GM11168 (cell line): ENCODE results near the gene EDEM2.
"Not testable (repeated sequence)": the region's sequence is repeated elsewhere in the genome, so short reads cannot be mapped to it uniquely, and the experiment has no call there.

ENCODE experiments used
- in situ Hi-C: fragments of 300-500 bp; cut with MboI; formaldehyde crosslinking; loops from one replicate; pipeline ENCODE4 v1.12.0; 2022; ENCODE audit warnings: low sequenced_read_pairs; ENCODE audit not compliant: unreplicated experiment

The EDEM2 gene

DNA sequence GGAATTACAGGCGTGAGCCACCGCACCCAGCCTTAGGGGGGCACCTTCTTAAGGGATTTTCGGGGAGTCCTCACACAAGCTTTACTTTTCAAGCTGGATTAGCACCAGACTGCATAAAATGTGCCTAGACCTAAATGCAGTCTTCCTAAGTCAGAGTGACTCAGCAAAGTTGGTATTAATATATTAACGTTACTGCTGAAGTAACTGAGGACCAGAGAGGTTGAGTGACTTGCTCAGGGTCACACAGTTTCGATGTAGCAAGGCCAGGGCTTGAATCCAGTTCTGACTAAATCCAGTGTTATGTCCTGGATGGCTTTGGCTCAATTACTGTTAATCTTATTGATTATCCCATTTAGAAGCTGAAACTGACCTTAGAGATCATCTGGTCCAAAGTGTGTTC lies 13.4 kb downstream of the EDEM2 start:
- in situ Hi-C loops = no loop called here

DNA sequence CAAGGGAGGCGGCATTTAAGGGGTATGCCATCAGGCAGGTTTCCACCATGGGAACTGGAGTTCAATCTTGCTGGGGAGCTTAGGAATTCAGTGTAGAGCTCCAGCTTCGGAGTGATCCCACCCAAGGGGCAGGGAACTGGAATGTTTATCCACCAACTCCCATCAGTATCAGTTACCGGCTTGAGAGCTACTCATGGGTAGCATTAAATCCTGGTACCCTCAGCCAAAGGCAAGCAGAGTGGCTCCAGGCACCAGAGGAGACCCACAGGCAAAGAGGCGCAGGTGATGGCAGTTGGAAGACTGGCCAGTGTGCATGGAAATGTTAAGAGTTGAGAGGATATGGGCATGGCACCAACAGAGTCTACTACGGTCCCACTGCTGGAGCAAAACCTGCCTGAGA lies 14.1 kb downstream of the EDEM2 start:
- in situ Hi-C loops = no loop called here

DNA sequence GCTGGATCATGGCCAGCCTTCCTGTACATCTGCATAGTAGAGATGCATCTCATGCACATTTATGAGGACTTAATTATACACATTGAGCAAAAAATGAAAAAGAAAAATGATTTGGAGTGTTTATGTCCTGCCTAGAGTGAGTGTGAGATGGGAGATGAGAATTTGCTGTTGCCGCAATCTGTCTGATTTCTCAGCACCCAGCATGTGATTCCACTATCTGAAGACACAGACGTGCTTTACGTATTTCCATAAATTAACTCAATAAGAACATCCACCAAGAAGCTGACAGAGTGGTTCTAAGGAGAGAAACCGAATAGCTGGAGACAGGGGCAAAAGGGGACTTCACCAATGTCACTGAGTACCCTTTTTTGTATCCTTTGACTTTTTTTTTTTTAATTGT lies 15.2 kb downstream of the EDEM2 start:
- in situ Hi-C loops = no loop called here

DNA sequence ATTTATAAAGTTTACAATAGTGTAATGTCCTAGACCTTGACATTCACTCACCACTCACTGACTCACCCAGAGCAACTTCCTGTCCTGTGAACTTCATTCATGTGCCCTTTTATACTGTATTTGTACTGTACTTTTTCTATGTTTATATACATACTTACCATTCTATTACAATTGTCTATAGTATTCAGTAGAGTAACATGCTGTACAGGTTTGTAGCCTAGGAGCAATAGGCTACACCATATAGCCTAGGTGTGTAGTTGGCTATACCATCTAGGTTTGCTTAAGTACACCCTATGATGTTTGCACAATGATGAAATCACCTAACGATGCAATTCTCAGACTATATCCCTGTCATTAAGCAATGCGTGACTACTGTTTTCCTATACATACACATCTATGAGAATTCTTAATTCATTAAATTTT lies 17.5 kb downstream of the EDEM2 start:
- in situ Hi-C loops = no loop called here

DNA sequence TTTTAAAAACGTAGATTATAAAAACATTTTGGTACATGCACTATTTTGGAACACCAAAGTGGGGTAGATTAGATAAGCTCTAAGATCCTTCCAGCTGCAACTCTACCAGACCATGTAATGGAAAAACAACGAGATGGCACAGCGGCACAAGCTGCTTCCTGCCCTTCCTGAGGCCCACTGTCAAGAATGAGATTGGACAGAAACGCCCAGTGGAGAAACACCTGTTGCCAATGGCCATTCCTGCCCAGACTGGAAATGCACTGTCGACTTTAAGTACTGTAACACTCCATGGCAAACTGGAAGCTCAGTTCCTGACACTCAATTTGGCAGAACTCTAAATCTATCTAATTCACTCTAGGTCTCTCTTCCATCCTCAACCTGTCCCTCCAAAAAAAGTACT lies 21.4 kb downstream of the EDEM2 start:
- in situ Hi-C loops = no loop called here

DNA sequence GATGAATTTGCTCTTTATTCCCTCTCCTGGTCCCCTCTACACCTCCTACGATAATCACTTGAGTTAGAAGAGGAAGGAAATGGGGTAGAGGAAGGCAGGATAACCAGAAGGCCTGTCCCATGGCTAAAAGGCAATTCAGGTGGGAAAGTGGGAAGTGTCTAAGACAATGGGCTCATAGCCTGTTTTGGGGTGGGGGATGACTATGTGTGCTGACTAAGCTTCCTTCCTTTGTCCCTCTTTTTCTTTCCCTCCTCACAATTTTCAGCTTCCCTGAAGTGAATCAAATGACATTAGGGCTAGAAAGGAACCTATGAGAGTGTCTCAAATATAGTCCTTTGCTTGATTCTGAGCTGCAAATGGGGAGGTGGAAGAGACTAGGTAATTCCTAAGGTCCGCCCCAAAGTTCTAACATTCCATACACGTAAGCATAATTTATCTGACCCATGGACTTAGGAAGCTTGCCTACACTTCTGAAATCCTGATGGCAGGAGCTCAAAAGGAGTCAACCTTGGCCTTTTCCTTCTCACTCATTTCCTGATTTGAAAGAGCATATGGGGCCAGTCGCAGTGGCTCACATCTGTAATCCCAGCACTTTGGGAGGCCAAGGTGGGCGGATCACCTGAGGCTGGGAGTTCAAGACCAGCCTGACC lies 24.3 kb downstream of the EDEM2 start:
- in situ Hi-C loops = no loop called here

DNA sequence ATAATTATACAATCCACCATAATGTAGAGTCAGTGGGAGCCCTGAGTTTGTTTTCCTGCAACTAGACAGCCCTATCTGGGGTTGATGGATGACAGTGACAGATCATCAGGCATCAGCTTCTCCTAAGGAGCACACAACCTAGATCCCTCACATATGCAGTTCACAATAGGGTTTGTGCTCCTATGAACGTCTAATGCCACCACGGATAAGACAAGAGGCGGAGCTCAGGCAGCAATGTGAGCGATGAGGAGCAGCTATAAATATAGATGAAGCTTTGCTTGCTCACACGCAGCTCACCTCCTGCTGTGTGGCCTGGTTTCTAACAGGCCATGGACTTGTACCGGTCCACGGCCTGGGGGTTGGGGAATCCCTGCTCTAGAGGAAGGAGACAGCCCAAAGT lies 25.9 kb downstream of the EDEM2 start:
- in situ Hi-C loops = no loop called here

DNA sequence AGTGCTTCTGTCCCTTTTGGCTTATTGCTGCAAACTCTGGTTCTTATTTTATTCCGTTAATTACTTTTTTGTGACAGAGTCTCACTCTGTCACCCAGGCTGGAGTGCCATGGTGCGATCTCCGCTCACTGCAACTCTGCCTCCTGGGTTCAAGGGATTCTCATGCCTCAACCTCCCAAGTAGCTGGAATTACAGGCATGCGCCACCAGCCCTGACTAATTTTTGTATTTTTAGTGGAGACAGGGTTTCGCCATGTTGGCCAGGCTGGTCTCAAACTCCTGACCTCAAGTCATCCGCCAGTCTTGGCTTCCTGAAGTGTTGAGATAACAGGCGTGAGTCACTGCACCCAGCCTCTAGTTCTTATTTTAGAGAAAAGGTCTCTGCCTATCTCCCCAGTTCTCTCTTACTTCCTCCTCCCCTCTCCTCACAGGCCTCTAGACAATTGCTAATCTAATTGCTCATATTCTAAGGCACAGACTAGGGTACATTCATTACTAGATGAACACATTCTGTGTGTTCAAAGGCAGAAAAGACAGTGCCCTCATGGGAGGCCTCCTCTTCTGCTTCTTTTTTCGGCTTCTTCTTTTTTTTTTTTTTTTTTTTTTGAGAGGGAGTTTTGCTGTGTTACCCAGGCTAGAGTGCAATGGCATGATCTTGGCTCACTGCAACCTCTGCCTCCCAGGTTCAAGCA lies 27.0 kb downstream of the EDEM2 start:
- in situ Hi-C loops = no loop called here

DNA sequence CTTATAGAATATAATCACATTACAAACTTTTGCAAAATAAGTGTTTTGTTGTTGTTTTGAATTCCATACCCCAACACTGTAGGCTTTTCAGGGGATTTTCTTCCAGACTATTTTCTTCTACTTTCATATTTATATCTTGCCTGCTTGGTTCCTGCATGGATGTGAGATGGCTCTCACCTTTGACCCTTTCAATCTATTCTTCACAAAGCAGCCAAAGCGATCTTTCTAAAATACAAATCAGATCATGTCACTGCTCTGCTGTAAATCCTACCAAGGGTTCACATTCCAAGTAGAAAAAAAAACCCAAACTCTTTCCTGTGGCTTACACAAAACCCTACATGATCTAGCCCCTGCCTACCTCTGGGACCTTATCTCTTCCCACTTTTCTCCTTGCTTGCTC lies 29.5 kb downstream of the EDEM2 start:
- in situ Hi-C loops = no loop called here

DNA sequence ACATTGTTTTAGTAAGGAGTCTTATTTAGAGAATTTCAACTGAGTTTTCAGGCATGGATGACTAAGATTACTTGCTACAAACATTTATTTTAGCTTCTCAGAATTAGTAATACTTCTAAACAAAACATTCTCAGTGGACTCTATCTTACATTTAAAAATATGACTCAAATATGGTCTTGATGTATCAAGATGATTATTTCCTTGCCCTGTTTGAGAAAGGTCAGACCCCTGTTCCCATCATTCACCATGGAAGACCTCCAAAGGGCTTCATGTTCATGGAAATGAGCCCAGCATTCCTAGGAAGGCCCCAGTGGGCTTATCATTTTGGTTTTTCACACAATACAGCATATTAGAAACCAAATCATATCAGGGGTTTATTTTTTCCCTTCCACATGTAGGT lies 29.9 kb downstream of the EDEM2 start:
- in situ Hi-C loops = no loop called here

DNA sequence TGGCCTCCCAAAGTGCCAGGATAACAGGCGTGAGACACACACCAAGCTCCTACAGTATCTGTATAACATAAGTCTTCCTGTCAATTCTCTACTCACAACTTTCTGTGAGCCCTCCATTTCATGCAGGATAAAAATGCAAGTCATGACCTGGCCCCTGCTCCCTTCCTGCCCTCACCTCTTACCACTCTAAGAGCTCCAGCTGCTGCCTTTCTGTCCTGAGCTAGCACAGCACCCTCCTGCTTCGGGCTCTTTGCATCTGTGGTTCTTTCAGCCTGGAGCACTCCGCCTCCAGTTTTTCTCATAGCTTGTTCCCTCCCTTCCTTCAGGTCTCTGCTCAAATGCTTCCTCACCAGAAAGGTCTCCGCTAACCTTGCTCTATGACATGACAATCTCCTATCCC lies 30.9 kb downstream of the EDEM2 start:
- in situ Hi-C loops = no loop called here

DNA sequence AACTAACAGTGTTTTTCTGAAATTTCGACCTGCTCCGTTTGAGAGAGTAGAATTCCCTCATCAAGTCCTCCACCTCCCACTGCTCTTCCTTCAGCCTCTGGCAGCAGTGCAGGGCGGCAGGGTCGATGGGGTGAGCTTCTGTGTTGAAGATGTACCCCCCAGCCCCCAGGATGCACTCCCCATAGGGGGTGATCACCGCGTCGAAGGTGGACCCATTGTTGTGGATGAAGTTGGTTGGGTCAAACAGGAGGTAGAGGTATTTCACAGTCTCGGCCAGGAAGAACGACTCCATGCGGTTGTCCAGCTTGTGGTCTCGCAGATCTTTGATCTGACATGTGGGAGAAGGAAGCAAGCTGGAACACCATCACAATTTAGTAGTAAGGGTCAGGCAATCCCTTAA lies 31.5 kb downstream of the EDEM2 start:
- in situ Hi-C loops = no loop called here

DNA sequence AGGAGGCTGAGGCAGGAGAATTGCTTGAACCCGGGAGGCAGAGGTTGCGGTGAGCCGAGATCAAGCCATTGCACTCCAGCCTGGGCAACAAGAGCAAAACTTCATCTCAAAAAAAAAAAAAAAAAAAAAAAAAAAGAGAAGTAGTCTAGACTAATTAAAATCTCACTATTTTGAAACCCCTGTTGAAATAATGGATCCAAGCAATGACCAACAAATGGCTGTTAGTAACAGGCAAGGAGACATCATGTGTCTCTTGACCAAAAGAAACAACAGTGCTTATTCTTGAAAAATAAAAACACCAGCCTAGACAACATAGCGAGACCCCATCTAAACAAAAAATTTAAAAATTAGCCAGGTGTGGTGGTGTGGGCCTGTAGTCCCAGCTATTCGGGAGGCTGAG lies 34.9 kb downstream of the EDEM2 start:
- in situ Hi-C loops = not testable (repeated sequence)

DNA sequence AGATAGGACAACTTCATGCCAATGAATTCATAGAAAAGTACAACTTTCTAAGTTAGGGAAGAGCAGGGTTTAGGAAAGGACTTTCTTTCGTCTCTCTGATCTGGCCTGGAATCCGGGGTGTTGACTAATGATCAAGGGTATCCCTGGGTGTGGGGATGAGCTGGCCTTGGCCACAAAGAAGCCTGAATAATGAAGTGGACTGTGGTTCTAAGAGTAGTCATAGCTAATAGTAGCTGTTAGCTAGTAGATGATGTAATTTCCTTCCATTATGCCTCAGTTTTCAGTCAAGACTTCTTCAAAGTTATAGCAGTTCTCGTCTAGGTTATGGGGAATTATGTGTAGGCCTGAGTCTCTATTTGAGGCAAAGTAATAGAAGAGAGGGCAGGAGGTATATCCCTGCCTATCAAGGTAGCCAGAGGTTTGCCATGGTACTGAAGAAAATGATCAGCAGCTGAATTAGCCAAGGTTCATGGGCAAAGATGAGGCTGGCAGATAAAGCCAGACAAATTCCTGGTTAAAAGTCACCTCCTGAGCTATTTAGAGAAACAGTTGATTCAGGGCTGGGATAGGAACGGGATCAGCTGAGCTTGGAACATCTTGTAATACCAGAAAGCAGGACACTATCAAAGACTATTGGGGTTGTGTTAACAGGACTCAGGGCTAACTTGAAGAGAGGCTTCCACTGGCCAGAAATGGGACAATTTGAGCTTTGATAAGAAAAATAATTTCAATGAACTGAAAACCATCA lies 35.8 kb downstream of the EDEM2 start:
- in situ Hi-C loops = no loop called here

DNA sequence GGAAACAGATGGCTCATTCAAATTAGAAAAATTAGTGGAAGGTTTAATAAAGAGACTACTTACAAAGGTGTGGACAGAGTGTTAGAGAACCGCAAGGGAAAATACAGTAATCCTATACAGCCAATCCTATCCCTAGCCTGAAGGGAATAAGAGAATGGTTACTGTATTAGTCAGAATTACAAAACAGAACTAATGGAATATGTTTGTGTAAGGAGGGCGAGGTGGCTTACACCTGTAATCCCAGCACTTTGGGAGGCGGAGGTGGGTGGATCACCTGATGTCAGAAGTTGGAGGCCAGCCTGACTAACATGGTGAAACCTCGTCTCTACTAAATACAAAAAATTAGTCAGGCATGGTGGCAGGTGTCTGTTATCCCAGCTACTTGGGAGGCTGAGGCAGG lies 38.2 kb downstream of the EDEM2 start:
- in situ Hi-C loops = no loop called here

DNA sequence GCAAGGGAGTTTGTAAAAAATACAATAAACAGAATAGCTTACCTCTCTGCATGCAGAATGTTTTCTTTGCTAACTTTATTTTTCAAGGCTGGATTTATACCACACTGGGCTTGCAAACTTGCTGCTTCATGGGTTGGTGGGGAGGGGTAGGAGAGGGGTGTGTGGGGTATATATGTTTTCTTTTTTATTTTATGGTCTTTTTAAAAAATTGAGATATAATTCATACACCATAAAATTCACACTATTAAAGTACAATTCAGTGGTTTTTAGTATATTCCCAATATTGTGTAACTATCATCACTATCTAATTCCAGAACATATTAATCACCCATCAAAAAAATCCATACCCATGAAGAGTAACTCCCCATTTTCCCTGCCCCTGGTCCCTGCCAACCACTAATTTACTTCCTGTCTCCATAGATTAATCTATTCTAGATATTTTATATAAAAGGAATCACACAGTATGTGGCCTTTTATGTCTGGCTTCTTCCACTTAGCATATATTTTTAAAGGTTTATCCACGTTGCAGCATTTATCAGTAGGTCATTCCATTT lies 40.2 kb downstream of the EDEM2 start:
- in situ Hi-C loops = no loop called here

DNA sequence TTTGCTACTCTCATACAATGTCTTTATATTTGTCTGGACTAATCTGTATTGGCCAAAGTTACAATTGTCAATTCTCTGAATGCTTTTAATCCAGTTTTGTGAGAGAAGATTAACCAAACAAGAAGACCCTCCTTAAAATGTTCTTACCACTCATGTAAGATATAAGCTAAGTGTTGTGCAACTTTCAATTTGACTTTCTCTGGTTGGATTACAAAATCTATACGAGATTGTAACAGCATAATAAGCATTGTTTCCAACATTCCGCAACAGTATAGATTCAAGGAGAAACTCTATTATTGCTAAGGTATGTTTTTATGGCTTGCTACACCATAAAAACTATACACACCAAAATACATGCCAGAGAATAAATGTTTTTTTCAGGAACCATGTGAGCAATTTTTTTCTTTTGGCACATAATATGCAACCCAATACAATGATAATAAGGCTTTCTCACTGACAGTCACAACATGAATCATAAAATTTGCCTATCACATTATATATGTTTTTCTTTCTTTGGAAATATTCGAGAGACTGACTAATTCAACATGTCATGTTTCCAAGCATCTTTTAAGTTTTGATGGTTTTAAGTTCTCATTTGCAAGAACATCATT lies 42.3 kb downstream of the EDEM2 start:
- in situ Hi-C loops = no loop called here

DNA sequence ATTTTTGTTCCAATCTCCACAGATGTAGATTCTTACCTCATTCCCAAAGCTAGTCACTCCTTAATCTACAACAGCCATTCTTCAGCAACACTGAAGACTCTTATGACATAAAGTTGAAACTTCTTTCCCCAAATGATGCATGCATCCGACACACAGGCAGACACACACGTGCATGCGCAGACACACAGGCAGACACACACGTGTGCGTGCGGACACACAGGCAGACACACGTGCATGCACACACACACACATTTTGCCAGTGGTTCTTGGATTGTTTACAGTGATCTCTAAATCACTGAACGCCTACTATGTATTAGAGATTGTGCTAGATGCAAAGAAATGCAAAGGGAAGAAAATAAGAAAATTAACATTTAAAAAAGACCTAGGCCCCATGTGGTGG lies 45.5 kb downstream of the EDEM2 start:
- in situ Hi-C loops = no loop called here

DNA sequence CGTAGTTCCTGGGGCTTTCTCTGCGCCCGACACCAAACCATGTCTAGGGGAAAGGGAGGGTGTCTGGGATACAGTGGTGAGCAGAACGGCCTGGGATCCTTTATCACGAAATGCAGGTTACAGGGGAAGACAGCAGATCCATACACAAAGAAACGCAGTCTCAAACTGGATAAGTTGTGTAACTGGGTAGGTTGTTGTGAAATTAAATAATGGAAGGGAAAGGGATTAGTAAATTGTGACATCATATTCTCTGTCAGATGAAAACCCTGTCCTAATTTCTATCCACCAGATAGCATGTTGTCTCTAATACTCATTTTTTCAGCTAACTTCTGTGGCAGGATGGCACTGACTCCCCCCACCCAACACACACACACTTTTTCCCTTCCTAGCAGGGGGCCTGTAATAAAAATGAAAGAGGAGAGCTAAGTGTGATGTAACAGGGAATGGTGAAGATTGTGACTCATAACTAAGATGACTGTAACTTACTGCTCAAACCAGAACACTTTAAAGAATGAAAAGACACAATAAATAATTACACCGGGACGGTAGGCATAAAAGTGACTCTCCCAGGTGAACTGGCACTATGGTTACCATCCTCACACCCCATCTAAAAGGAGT lies 53.8 kb downstream of the EDEM2 start:
- in situ Hi-C loops = loop anchor here (10.0 kb wide), 1 partner anchor 121 kb away; no protein-coding TSS in a partner anchor

DNA sequence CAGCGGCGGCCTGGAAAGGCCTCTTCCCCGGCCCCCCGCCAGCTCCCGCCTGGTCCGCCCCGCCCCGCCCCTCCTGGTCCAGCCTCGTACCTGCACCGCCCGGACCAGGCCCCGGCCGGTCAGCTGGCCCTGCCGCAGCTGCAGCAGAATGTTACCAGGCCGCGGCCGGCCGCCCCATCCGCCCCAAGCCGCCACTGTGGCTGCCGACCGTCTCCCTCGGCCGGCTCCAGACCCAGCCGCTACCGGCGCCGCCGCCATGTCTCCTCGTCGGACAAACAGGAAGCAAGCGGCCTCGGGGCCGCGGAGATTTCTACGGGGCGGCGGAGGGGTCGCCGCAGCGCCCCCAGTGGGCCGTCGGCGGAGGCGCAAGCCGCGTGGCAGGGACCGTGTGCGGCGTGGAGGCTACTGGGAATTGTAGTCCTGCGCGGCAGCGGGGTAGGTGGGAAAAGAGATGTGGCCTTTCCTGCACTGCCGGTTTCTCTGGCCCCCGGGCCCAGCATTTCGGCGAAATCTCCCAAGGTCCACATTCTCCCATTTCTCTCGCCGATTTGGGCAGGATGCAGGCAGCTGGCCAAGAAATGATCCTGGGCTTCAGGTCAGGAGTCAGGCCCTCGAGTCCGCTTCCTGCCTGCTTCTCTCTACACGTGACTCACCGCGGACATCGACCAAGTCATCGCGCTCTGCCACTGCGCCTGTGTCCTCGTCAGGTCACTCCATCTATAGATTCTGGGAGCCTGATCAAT lies 54.4 kb downstream of the EDEM2 start, which contains the start of gene TRPC4AP:
TSS of gene TRPC4AP (minus strand) at position 284 of the 743 bp plus-strand sequence. CDS start at position 258, 26 bp downstream.
- in situ Hi-C loops = loop anchor here (10.0 kb wide), 1 partner anchor 122 kb away; no protein-coding TSS in a partner anchor
